Skeletal muscle tissue (tissue), 4 donors: ENCODE results near the gene YWHAG. TPM values are rescaled to one million over a fixed set of nuclear protein-coding genes. Genes with fewer than 3 reads are reported as not detected.
"Not testable (repeated sequence)": the region's sequence is repeated elsewhere in the genome, so short reads cannot be mapped to it uniquely, and the experiment has no call there.

Source experiments
- H3K27ac ChIP-seq: one replicate; pipeline ENCODE4 v1.7.0; 2013; ENCODE audit warnings: mild to moderate bottlenecking, low read depth, low read length, inconsistent platforms
- H3K27me3 ChIP-seq, 3 donors: one replicate each; pipeline ENCODE4 v1.7.0; 2013; ENCODE audit warnings: low read length in 3 of 3; ENCODE audit not compliant: control insufficient read depth in 3 of 3, insufficient read depth in 3 of 3
- H3K36me3 ChIP-seq, 3 donors: one replicate each; pipeline ENCODE4 v1.7.0; 2013; ENCODE audit warnings: low read length in 3 of 3; ENCODE audit not compliant: control insufficient read depth in 3 of 3, insufficient read depth in 3 of 3
- H3K4me1 ChIP-seq, 3 donors: one replicate each; pipeline ENCODE4 v1.7.0; 2013; ENCODE audit warnings: low read length in 3 of 3, mild to moderate bottlenecking in 3 of 3; ENCODE audit not compliant: control insufficient read depth in 3 of 3, insufficient read depth in 3 of 3
- H3K4me3 ChIP-seq, 3 donors: one replicate each; pipeline ENCODE4 v1.7.0; 2013; ENCODE audit warnings: low read length in 3 of 3
- H3K9ac ChIP-seq, 3 donors: one replicate each; pipeline ENCODE4 v1.7.0; 2013; ENCODE audit warnings: low read length in 3 of 3, mild to moderate bottlenecking in 3 of 3, moderate library complexity in 2 of 3, low read depth in 1 of 3
- H3K9me3 ChIP-seq, 3 donors: one replicate each; pipeline ENCODE4 v1.7.0; 2013; ENCODE audit warnings: low read length in 3 of 3; ENCODE audit not compliant: control insufficient read depth in 3 of 3
- total RNA-seq: library from RNA; depleted of rRNA; stranded (reverse); fragments of >200 nt; gene quantifications from one replicate; pipeline ENCODE4 v1.2.3, GENCODE V29; 2014
- donor health status: Osteomylitis.

The YWHAG gene
- total RNA-seq, 1 donor from 2014 or later, result 86.1 TPM

- H3K9ac ChIP-seq, result peak within 1 kb of the TSS; percentile 90 to 99 (median 98)
- peaks cover 42 to 58% (median 45%) of the 10 kb centered on the region in 3 donors for H3K4me1 ChIP-seq
- H3K27me3 ChIP-seq, result no peaks in the 10 kb centered on the region
- H3K9me3 ChIP-seq, result no peaks in the 10 kb centered on the region
- H3K36me3 ChIP-seq, result peaks cover 5 to 14% (median 7%) of the 10 kb centered on the region in 3 donors
- H3K4me3 ChIP-seq, result peak within 1 kb of the TSS; percentile 85 to 95 (median 92)
- peak within 1 kb of the TSS; percentile 99 for H3K27ac ChIP-seq
Observed at GRCh38 chr7:76302347-76303201, 56.2 kb downstream of the YWHAG start, which contains the start of gene HSPB1. TSS of gene HSPB1 (plus strand) at chr7:76302673. CDS start at chr7:76302713, 40 bp downstream.

GRCh38 chr7:76301000-76301399 lies 57.8 kb downstream of the YWHAG start:
- H3K27me3 ChIP-seq, result no peaks in the 10 kb centered on the region
- H3K4me3 ChIP-seq, result no peak overlapping the region
- H3K9me3 ChIP-seq, result no peaks in the 10 kb centered on the region
- H3K9ac ChIP-seq, result no peak overlapping the region
- peaks cover 5 to 14% (median 7%) of the 10 kb centered on the region in 3 donors for H3K36me3 ChIP-seq
- peak overlapping the region; percentile 25 for H3K27ac ChIP-seq
- H3K4me1 ChIP-seq, result peaks cover 33 to 54% (median 36%) of the 10 kb centered on the region in 3 donors

- Histone ChIP-seq H3K4me3 (no peak overlapping the region), H3K36me3 (peaks cover 5 to 14% (median 7%) of the 10 kb centered on the region in 3 donors), H3K27ac (peak overlapping the region; percentile 11), H3K4me1 (peaks cover 29 to 52% (median 31%) of the 10 kb centered on the region in 3 donors), H3K9me3 (no peaks in the 10 kb centered on the region), H3K9ac (no peak overlapping the region), H3K27me3 (no peaks in the 10 kb centered on the region)
Observed at GRCh38 chr7:76300166-76300731, 58.5 kb downstream of the YWHAG start.

- H3K27ac ChIP-seq, result peak overlapping the region; percentile 97
- H3K9ac ChIP-seq, result peak overlapping the region; percentile 30 to 35 (median 32)
- H3K9me3 ChIP-seq, result no peaks in the 10 kb centered on the region
- H3K4me1 ChIP-seq, result peaks cover 33 to 55% (median 41%) of the 10 kb centered on the region in 3 donors
- no peaks in the 10 kb centered on the region for H3K27me3 ChIP-seq
- no peaks in the 10 kb centered on the region for H3K36me3 ChIP-seq
- no peak overlapping the region for H3K4me3 ChIP-seq
Observed at GRCh38 chr7:76296743-76297740, 61.7 kb downstream of the YWHAG start.

GRCh38 chr7:76294344-76295024 lies 64.3 kb downstream of the YWHAG start:
- no peaks in the 10 kb centered on the region for H3K9me3 ChIP-seq
- H3K36me3 ChIP-seq, result no peaks in the 10 kb centered on the region
- H3K4me1 ChIP-seq, result peaks cover 36 to 56% (median 44%) of the 10 kb centered on the region in 3 donors
- H3K27me3 ChIP-seq, result no peaks in the 10 kb centered on the region
- peak overlapping the region; percentile 39 to 76 (median 64) for H3K4me3 ChIP-seq
- peak overlapping the region; percentile 97 for H3K27ac ChIP-seq
- H3K9ac ChIP-seq, result peak overlapping the region; percentile 65 to 91 (median 73)

- H3K4me1 ChIP-seq, result peaks cover 36 to 56% (median 44%) of the 10 kb centered on the region in 3 donors
- peak overlapping the region in 1 of 3 donors; percentile 91 for H3K9ac ChIP-seq
- H3K9me3 ChIP-seq, result no peaks in the 10 kb centered on the region
- peak overlapping the region in 1 of 3 donors; percentile 39 for H3K4me3 ChIP-seq
- no peaks in the 10 kb centered on the region for H3K27me3 ChIP-seq
- H3K36me3 ChIP-seq, result no peaks in the 10 kb centered on the region
- peak overlapping the region; percentile 97 for H3K27ac ChIP-seq
Observed at GRCh38 chr7:76293407-76293901, 65.3 kb downstream of the YWHAG start.

GRCh38 chr7:76292911-76293310 lies 65.9 kb downstream of the YWHAG start:
- H3K9me3 ChIP-seq, H3K9ac ChIP-seq, H3K4me3 ChIP-seq, H3K27me3 ChIP-seq, H3K36me3 ChIP-seq: not testable (repeated sequence)
- H3K27ac ChIP-seq, result peak overlapping the region; percentile 97
- peaks cover 36 to 56% (median 44%) of the 10 kb centered on the region in 3 donors for H3K4me1 ChIP-seq

- Histone ChIP-seq H3K27ac (peak overlapping the region; percentile 97), H3K4me3 (peak overlapping the region; percentile 64 to 70 (median 66)), H3K9ac (peak overlapping the region; percentile 85 to 86 (median 85)), H3K4me1 (peaks cover 30 to 50% (median 39%) of the 10 kb centered on the region in 3 donors), H3K36me3 (no peaks in the 10 kb centered on the region), H3K27me3 (no peaks in the 10 kb centered on the region), H3K9me3 (no peaks in the 10 kb centered on the region)
Observed at GRCh38 chr7:76292213-76292573, 66.6 kb downstream of the YWHAG start.
